PC-9 (cell line): ENCODE results near the gene IL36G. TPM values are rescaled to one million over a fixed set of nuclear protein-coding genes. Genes with fewer than 3 reads are reported as not detected.

Experiments
- BruUV-seq: library from RNA; stranded (reverse); fragments of 400-500 nt; replicated peaks from 2 replicates; lab custom pipeline; 2021; lab: Mats Ljungman, UMichigan
- CTCF ChIA-PET: fragments of 300-600 bp; sonication (Branson Sonifier 250); formaldehyde crosslinking; loops from one replicate; lab custom pipeline; 2022; ENCODE audit warnings: antibody characterized with exemption; lab: Charles Lee
- POLR2A ChIA-PET: fragments of 300-600 bp; sonication (Branson Sonifier 250); formaldehyde crosslinking; loops from one replicate; lab custom pipeline; 2022; ENCODE audit warnings: antibody characterized with exemption; ENCODE audit not compliant: unreplicated experiment; lab: Charles Lee
- DNase-seq, 2 experiments: peaks; one replicate each; pipeline versions ENCODE4 v3.0.0 to v3.0.0-alpha.2; 2015 to 2022; ENCODE audit warnings: mixed read lengths in 1 of 2
- H2AFZ ChIP-seq: fragments of 200-600 bp; sonication (generic); 2 replicates; pipeline ENCODE4 v1.8.1; 2017; ENCODE audit warnings: antibody characterized with exemption
- H3F3A ChIP-seq: fragments of 200-600 bp; sonication (generic); 2 replicates; pipeline ENCODE4 v1.8.1; 2017; ENCODE audit warnings: antibody characterized with exemption, mild to moderate bottlenecking, low read depth; ENCODE audit not compliant: insufficient read depth
- H3K27ac ChIP-seq: fragments of 200-600 bp; sonication (generic); 2 replicates; pipeline ENCODE4 v1.6.1; 2016; ENCODE audit warnings: mixed run types
- H3K27me3 ChIP-seq: fragments of 200-600 bp; sonication (generic); 2 replicates; pipeline ENCODE4 v1.6.1; 2016; ENCODE audit warnings: low read depth, mixed run types; ENCODE audit not compliant: insufficient read depth
- H3K36me3 ChIP-seq: fragments of 200-600 bp; sonication (generic); 2 replicates; pipeline ENCODE4 v1.6.1; 2016; ENCODE audit warnings: low read depth, mixed run types
- H3K4me1 ChIP-seq: fragments of 200-600 bp; sonication (generic); replicated peaks from 2 replicates; pipeline ENCODE4 v1.6.1; 2016; ENCODE audit warnings: mixed run types; ENCODE audit not compliant: insufficient read depth
- H3K4me2 ChIP-seq: fragments of 200-600 bp; sonication (generic); 2 replicates; pipeline ENCODE4 v1.6.1; 2017; ENCODE audit warnings: mixed run types
- H3K4me3 ChIP-seq: fragments of 200-600 bp; sonication (generic); 2 replicates; pipeline ENCODE4 v1.6.1; 2016; ENCODE audit warnings: mixed run types
- H3K79me2 ChIP-seq: fragments of 200-600 bp; sonication (generic); 2 replicates; pipeline ENCODE4 v1.6.1; 2017; ENCODE audit warnings: low read depth, mixed run types
- H3K9me2 ChIP-seq: fragments of 200-600 bp; sonication (generic); 2 replicates; pipeline ENCODE4 v1.8.1; 2017; ENCODE audit warnings: mild to moderate bottlenecking; ENCODE audit not compliant: insufficient read depth
- H3K9me3 ChIP-seq: fragments of 200-600 bp; sonication (generic); 2 replicates; pipeline ENCODE4 v1.8.1; 2016; ENCODE audit warnings: low read depth; ENCODE audit not compliant: insufficient read depth
- H4K20me1 ChIP-seq: fragments of 200-600 bp; sonication (generic); 2 replicates; pipeline ENCODE4 v1.8.1; 2017; ENCODE audit not compliant: insufficient read depth
- CTCF ChIP-seq: fragments of 200-600 bp; sonication (generic); conservative IDR thresholded peaks from 2 replicates; pipeline ENCODE4 v1.6.1; 2017; ENCODE audit warnings: mixed run types, antibody characterized with exemption, mild to moderate bottlenecking, moderate library complexity
- EZH2 ChIP-seq: fragments of 200-600 bp; sonication (generic); IDR thresholded peaks from 2 replicates; pipeline ENCODE4 v1.8.0; 2017; ENCODE audit warnings: antibody characterized with exemption, low read depth
- intact Hi-C: fragments of 100-400 bp; cut with micrococcal nuclease; formaldehyde crosslinking; loops from one replicate; pipeline ENCODE4 v1.10.0; 2022; ENCODE audit not compliant: unreplicated experiment
- total RNA-seq: library from RNA; stranded (reverse); gene quantifications from 2 replicates; pipeline ENCODE4 v1.2.3, GENCODE V29; 2021

IL36G gene
- total RNA-seq, 1 experiment from 2014 or later = not detected

GRCh38 chr2:113013336-113013661, 35.5 kb downstream of the IL36G start:
- no peak for DNase-seq
- Histone ChIP-seq H3K9me2 (no peaks in the 10 kb centered on the region), H4K20me1 (no peaks in the 10 kb centered on the region), H3K79me2 (no peaks in the 10 kb centered on the region), H2AFZ (no peak overlapping the region), H3K4me1 (peaks cover 19% of the 10 kb centered on the region), H3K36me3 (peaks cover 2% of the 10 kb centered on the region; the same call in 1 of the 2 replicates), H3F3A (peaks cover 20% of the 10 kb centered on the region), H3K27me3 (no peaks in the 10 kb centered on the region), H3K4me2 (no peak overlapping the region), H3K4me3 (no peak overlapping the region), H3K9me3 (peaks cover 10% of the 10 kb centered on the region; the same call in 1 of the 2 replicates), H3K27ac (peak overlapping the region; percentile 74)
- ChIA-PET POLR2A (no interaction called here), CTCF (no interaction called here)
- intact Hi-C loops = loop anchor here (5.0 kb wide), 1 partner anchor 64 kb away; no protein-coding TSS in a partner anchor
- BruUV-seq = no TSS peak
- no peak for TF ChIP-seq CTCF
- TF ChIP-seq EZH2 = no peak

- H4K20me1 ChIP-seq = no peaks in the 10 kb centered on the region
- intact Hi-C loops = loop anchor here (5.0 kb wide), 1 partner anchor 63 kb away; no protein-coding TSS in a partner anchor
- peaks cover 10% of the 10 kb centered on the region; the same call in 1 of the 2 replicates for H3K9me3 ChIP-seq
- TF ChIP-seq CTCF (no peak), EZH2 (no peak)
- H3K27me3 ChIP-seq = no peaks in the 10 kb centered on the region
- no peak overlapping the region for H3K4me3 ChIP-seq
- H3K79me2 ChIP-seq = no peaks in the 10 kb centered on the region
- H3K4me2 ChIP-seq = no peak overlapping the region
- CTCF ChIA-PET = no interaction called here
- no peak overlapping the region for H3K27ac ChIP-seq
- H3F3A ChIP-seq = peaks cover 20% of the 10 kb centered on the region
- no TSS peak for BruUV-seq
- H3K9me2 ChIP-seq = no peaks in the 10 kb centered on the region
- DNase-seq = no peak
- H2AFZ ChIP-seq = no peak overlapping the region
- peaks cover 19% of the 10 kb centered on the region for H3K4me1 ChIP-seq
- POLR2A ChIA-PET = no interaction called here
- peaks cover 2% of the 10 kb centered on the region; the same call in 1 of the 2 replicates for H3K36me3 ChIP-seq
Observed at GRCh38 chr2:113014067-113014466, 36.3 kb downstream of the IL36G start.

- Histone ChIP-seq H3F3A (peaks cover 19% of the 10 kb centered on the region), H3K4me1 (peaks cover 16% of the 10 kb centered on the region), H3K4me2 (no peak overlapping the region), H3K36me3 (peaks cover 2% of the 10 kb centered on the region; the same call in 1 of the 2 replicates), H3K9me2 (no peaks in the 10 kb centered on the region), H3K9me3 (peaks cover 10% of the 10 kb centered on the region; the same call in 1 of the 2 replicates), H3K27ac (no peak overlapping the region), H3K4me3 (no peak overlapping the region), H3K27me3 (no peaks in the 10 kb centered on the region), H2AFZ (no peak overlapping the region), H4K20me1 (no peaks in the 10 kb centered on the region), H3K79me2 (no peaks in the 10 kb centered on the region)
- intact Hi-C loops = no loop called here
- ChIA-PET CTCF (no interaction called here), POLR2A (no interaction called here)
- no TSS peak for BruUV-seq
- TF ChIP-seq EZH2 (no peak), CTCF (no peak)
- DNase-seq = no peak
Observed at GRCh38 chr2:113015042-113015441, 37.2 kb downstream of the IL36G start.
